Bronchial epithelial cell (primary cell): ENCODE measurements around the gene PIGO. TPM values are rescaled to one million over a fixed set of nuclear protein-coding genes. Genes with fewer than 3 reads are reported as not detected.

Source experiments
- DNase-seq: peaks from one replicate; pipeline ENCODE4 v3.0.0-alpha.2; 2010; ENCODE audit warnings: low read depth
- FAIRE-seq: peaks from 2 replicates; lab custom pipeline; 2011; peaks lifted over from hg19 to GRCh38; lab: Jason Lieb, UNC
- H3K27me3 ChIP-seq: 2 replicates; pipeline ENCODE4 v1.5.1; 2011; ENCODE audit warnings: low read length; ENCODE audit not compliant: control insufficient read depth, insufficient read depth
- H3K36me3 ChIP-seq: 2 replicates; pipeline ENCODE4 v1.5.1; 2011; ENCODE audit warnings: low read length; ENCODE audit not compliant: control insufficient read depth, insufficient read depth
- H3K4me3 ChIP-seq: 2 replicates; pipeline ENCODE4 v1.5.1; 2011; ENCODE audit warnings: mild to moderate bottlenecking, low read depth, low read length, control low read depth
- CTCF ChIP-seq: IDR thresholded peaks from 2 replicates; pipeline ENCODE4 v1.5.1; 2011; ENCODE audit warnings: mild to moderate bottlenecking, moderate library complexity, low read length, control low read depth, inconsistent platforms; ENCODE audit not compliant: insufficient read depth, severe bottlenecking
- total RNA-seq: library from RNA; depleted of rRNA; stranded (reverse); fragments of >200 nt; gene quantifications from 2 replicates; pipeline ENCODE4 v1.2.1, GENCODE V29; 2014

PIGO gene
- total RNA-seq, 1 donor from 2014 or later = 25.3 TPM

DNA sequence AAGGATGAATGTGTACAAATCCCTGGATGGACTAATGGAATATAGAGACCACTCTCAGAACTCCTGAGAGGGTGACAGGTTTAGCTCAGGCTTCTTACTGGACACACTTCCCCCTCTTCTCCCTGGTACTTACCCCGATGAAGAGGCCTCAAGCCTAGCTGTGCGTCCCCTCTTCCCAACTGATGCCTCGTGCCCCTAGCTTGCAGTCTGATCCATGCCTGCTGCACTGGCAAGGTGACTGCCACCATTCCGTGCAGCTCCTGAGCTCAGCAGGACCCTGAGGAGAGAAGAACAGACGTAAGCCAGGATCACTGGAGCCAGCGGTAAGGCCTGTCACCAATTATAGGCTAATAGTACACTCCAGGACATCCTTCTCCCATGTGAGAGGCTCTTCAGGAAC, 12.1 kb upstream of the PIGO start:
- Histone ChIP-seq H3K4me3 (no peak overlapping the region), H3K27me3 (no peaks in the 10 kb centered on the region), H3K36me3 (peaks cover 4% of the 10 kb centered on the region)
- FAIRE-seq (no peak), DNase-seq (no peak)
- TF ChIP-seq CTCF = no peak

- Histone ChIP-seq H3K27me3 (no peaks in the 10 kb centered on the region), H3K36me3 (peaks cover 4% of the 10 kb centered on the region), H3K4me3 (no peak overlapping the region)
- DNase-seq = no peak
- no peak for TF ChIP-seq CTCF
- FAIRE-seq = no peak
These were observed 11.2 kb upstream of the PIGO start for GRCh38 chr9:35107297-35108290.

DNA sequence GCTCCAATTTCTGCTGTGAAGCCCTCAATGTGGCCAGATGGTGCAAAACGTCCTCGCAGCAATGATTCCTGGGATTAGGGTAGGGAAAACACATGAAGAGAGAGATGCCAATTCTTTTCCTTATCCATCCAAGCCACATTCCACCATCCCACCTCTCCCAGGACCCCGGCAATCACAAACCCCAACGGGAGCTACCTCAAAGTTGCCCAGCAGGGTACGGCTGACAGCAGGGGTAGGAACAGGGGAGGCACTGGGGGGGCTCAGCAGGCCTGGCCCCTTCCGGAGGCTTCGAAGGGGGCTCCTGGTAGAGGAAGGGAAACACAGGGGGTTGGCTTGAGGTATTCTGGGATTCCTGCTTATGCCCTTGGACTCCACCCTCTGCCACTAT, 9.9 kb upstream of the PIGO start:
- no peaks in the 10 kb centered on the region for H3K27me3 ChIP-seq
- H3K36me3 ChIP-seq = peaks cover 4% of the 10 kb centered on the region
- no peak overlapping the region for H3K4me3 ChIP-seq
- no peak for DNase-seq
- no peak for FAIRE-seq
- no peak for TF ChIP-seq CTCF

DNA sequence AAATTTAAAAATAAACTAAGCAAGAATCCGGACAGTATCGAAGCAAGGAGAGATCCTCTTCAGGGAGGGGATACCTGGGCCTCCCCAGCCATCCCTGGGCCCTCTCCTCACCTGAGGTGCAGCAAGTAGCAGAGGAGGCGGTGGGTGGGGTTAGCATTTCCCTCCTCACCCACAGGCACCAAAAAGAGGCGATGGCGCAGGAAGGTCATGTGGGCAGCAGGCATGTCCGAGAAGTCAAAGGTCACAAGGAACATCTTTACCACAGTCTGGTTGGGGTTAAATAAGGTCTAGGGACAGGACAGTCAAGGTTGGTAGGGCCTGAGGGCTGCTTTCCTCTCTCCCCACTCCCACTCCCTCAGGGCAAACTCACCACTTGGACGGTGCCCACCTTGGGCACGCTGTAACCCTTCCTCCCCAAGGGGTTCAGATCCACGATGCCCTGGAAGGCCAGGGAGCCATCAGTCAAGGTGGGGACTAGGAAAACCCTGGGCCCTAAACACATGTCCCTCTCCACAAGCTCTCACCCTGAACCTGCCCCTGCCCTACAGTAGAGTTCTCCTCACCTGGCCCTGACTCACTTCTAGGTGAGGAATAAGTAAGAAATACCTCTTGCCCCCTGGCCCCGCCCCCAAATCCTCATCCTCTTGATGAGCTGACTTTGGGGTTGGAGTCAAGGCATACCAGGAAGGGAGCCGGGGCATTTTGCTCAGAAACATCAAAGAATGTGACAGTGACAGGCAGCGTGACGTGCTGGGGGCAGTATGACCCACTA, 9.4 kb upstream of the PIGO start:
- H3K36me3 ChIP-seq = peaks cover 7% of the 10 kb centered on the region
- H3K4me3 ChIP-seq = no peak overlapping the region
- DNase-seq (no peak), FAIRE-seq (no peak)
- no peaks in the 10 kb centered on the region for H3K27me3 ChIP-seq
- no peak for TF ChIP-seq CTCF

DNA sequence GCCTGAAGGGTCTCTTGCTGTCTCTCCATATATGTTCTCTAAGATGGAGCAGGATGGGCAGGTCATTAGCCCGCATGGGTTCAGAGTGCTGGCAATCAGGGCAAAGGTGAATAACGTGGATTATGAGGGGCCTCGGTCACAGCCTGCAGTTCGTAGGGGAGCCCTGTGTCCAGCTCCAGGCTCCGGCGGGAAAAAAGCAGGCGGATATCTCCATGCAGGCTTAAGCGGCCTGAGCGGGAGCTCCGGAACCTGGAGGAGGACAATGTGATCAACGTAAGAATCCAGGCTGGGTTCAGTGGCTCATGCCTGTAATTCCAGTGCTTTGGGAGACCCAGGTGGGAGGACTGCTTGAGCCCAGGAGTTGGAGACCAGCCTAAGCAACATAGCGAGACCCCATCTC, 8.7 kb upstream of the PIGO start:
- Histone ChIP-seq H3K4me3 (no peak overlapping the region), H3K27me3 (no peaks in the 10 kb centered on the region), H3K36me3 (peaks cover 12% of the 10 kb centered on the region)
- DNase-seq (no peak), FAIRE-seq (no peak)
- no peak for TF ChIP-seq CTCF
